Activated CD8-positive, alpha-beta memory T cell treated with anti-CD3 and anti-CD28 coated beads for 36 hours (primary cell): ENCODE results near the gene AMBRA1. TPM values are rescaled to one million over a fixed set of nuclear protein-coding genes. Genes with fewer than 3 reads are reported as not detected.

Experiments
- CTCF ChIA-PET: fragments of 350-600 bp; sonication (Branson Sonifier 250); formaldehyde crosslinking; loops from one replicate; lab custom pipeline; 2021; ENCODE audit warnings: antibody characterized with exemption; lab: Charles Lee
- POLR2A ChIA-PET: fragments of 350-600 bp; sonication (Branson Sonifier 250); formaldehyde crosslinking; loops from one replicate; lab custom pipeline; 2021; ENCODE audit warnings: antibody characterized with exemption; lab: Charles Lee
- total RNA-seq, 2 experiments: library from RNA; stranded (reverse); gene quantifications; one replicate each; pipeline ENCODE4 v1.2.3, GENCODE V29; 2021

Gene AMBRA1
- total RNA-seq, 2 experiments from 2014 or later, result 28.7 to 28.9 TPM

DNA sequence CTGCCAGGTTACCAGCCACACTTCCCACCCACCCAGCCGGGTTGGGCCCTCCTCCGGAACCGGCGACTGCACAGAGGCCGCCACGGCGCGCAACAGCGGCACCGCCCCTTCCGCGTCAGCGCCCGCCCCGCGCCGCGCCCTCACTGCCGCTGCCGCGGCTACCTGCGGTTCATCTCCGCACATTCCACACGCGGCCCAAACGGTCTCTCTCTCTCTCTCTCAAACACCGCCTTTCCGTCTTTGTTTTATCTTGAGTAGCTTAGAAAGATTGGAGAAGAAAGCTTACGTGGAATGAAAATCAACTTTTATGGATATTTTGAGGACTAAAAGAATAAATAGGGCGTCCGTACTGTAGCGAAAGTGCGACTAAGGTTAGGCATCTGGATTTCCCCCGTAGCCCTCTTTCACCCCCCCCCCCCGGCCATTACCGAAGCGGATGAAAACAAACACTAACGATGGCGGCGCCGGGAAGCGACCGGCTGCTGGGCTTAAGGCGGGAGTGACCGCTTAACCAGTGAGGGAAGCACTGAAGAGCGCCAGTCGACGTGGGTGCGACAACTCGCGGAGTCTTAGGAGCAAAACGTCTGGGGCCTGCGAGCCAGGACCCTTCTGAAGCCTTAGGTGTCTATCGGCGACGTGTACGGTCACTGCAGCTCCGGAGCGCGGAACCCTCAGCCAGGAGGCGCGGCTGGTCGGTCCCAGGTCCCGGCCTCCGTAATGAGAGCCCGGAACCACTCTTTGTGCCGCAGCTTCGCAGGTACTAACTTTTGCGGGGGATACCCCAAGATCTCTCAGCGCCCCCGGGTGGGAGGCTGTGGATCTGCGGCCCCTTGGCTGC lies 23.5 kb upstream of the AMBRA1 start, which contains the start of the genes ATG13 and HARBI1:
TSS of gene ATG13 (plus strand) at position 420 of the 838 bp plus-strand sequence. CDS start 26,739 bp downstream, outside the sequence.
TSS of gene HARBI1 (minus strand) at position 94 of the 838 bp plus-strand sequence. CDS start 990 bp downstream, outside the sequence.
- POLR2A ChIA-PET, result interaction anchor here (0.7 to 1.0 kb wide), 3 partner anchors 53 to 156 kb away, joined by 3 to 11 read pairs (median 4); no protein-coding TSS in a partner anchor
- CTCF ChIA-PET, result interaction anchor here (0.6 to 1.8 kb wide), 11 partner anchors 14 to 652 kb away, joined by 3 to 8 read pairs (median 3); partner anchors contain the start of gene MADD

DNA sequence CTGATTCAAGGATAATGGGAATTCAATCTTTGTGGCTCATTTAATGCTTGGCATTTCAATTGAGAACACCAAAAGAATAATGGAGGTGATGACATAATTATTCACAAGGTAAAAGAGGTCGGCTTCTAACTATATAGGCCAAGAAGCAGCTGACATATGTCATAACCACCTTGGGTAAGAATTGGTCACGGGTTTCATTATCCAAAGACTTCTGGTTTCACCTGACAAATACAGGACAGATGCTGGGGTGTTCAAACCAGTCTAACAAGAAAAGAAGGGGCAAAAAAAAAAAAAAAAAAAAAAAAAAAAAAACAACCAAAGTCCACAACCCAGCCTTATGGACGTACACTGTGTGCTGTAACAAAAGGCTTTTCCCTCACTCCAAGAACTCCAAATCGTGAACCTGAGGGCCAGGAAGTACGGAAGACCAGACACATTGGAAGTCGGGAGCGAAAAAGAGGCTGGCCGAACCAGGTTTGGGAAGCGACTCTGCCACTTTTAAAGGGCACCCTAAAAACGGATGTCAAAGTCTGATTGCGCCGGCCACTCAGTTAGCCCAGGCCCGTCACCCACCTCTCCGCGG lies 22.8 kb upstream of the AMBRA1 start:
- POLR2A ChIA-PET, result interaction anchor here (0.7 to 1.7 kb wide), 2 partner anchors 23 to 126 kb away, joined by 4 to 11 read pairs; partner anchors contain the start of gene AMBRA1

DNA sequence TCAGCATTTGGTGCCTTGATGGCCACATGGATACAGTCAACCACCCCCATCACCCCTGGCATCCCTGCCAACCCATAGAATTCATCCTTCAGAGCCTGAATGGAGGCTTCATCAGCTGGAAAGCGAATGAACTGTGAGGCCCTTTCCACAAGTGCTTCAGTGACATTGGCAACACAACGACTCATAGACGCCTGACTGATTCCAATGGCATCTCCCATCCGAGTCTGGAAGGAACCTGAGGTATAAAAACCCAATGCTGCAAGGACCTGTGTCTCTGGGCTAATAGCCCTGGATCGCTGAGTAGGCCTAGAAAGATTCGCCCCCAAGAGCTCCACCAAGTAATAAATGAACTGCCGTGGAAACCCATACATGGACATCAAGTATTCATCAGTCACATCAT lies 21.9 kb upstream of the AMBRA1 start:
- POLR2A ChIA-PET, result interaction anchor here (0.6 to 1.7 kb wide), 2 partner anchors 22 to 41 kb away, joined by 4 to 6 read pairs; partner anchors contain the start of gene AMBRA1

More for the DNA sequence above, 22.8 kb upstream of the AMBRA1 start:
- CTCF ChIA-PET, result interaction anchor here (0.6 to 1.3 kb wide), 6 partner anchors 25 to 653 kb away, joined by 3 to 8 read pairs (median 4); partner anchors contain the start of gene MADD

DNA sequence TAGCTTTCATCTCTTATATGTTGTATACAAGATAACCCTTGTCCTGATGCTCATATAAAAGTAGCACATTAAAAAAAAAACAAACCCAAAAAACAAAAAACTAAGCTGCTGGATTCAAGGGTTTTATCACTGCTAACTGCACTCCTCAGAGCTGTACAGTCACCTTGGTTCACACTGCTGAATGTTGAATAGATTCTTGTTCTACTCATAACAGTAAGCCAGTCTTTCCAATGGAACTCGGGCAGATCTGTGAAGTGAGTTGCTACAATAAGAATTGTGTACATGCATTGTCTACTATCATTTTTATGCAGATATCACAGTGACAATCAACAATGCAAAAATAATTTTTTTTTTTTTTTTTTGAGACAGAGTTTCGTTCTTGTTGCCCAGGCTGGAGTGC lies 18.5 kb upstream of the AMBRA1 start:
- ChIA-PET CTCF (interaction anchor here (0.7 kb wide), 1 partner anchor 70 kb away, joined by 3 read pairs; no protein-coding TSS in a partner anchor), POLR2A (no interaction called here)

More for the DNA sequence above, 21.9 kb upstream of the AMBRA1 start:
- CTCF ChIA-PET, result interaction anchor here (1.1 kb wide), 1 partner anchor 87 kb away, joined by 3 read pairs; no protein-coding TSS in a partner anchor

- POLR2A ChIA-PET, result no interaction called here
- CTCF ChIA-PET, result interaction anchor here (0.7 kb wide), 1 partner anchor 70 kb away, joined by 3 read pairs; no protein-coding TSS in a partner anchor
These were observed 17.9 kb upstream of the AMBRA1 start for GRCh38 chr11:46611526-46612304.

GRCh38 chr11:46609386-46609785 lies 15.6 kb upstream of the AMBRA1 start:
- ChIA-PET POLR2A (interaction anchor here (0.7 kb wide), 1 partner anchor 763 kb away, joined by 9 read pairs; no protein-coding TSS in a partner anchor), CTCF (interaction anchor here (0.7 kb wide), 1 partner anchor 327 kb away, joined by 3 read pairs; no protein-coding TSS in a partner anchor)

DNA sequence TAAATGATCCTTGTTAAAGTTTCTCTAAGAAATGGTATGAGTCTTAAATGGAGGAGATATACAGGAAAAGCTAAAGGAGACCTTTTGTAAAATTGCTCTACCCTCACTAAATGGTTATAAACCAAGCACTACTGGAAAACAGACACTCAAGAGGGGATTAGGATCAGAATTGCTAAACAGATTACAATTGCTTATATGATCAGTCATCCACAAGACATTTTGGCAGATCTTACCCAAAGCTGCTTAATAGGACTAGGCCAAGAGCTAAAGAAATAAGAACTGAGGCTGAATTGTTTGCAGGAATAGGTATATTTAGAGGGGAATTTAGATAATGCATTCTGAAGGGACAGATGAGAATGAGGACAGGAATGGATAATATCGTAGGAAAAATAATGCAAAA lies 13.7 kb upstream of the AMBRA1 start:
- POLR2A ChIA-PET, result interaction anchor here (0.5 to 0.7 kb wide), 2 partner anchors 15 to 100 kb away, joined by 3 to 6 read pairs; no protein-coding TSS in a partner anchor
- CTCF ChIA-PET, result no interaction called here

GRCh38 chr11:46604796-46605195 lies 11.0 kb upstream of the AMBRA1 start:
- ChIA-PET CTCF (interaction anchor here (0.7 kb wide), 1 partner anchor 48 kb away, joined by 3 read pairs; no protein-coding TSS in a partner anchor), POLR2A (no interaction called here)

DNA sequence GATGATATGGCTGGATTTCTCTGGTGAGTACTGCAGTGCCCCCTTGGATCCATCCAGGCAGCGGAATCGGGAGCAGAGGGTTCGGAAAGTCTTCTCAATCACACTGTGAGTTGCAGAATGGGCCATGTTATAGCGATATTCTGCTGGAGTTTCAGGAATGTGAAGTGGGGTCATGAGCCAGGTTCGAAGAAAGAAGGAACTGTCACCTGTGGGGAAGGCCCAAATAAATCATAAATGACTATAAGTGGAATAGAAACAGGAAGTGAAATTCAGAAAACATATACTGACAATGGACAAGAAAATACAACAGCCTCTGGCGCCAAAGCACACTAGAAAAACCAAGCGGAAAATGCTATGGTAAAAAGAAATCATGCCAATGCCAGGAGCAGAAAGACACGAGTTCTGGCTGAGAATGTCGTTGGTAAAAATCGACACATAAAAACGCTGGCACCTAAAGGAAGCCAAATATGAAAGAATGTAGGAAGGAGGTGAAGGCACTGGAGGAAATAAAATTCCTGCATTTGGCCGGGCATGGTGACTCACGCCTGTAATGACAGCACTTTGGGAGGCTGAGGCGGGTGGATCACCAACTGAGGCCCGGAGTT lies 10.0 kb upstream of the AMBRA1 start:
- CTCF ChIA-PET, result no interaction called here
- POLR2A ChIA-PET, result no interaction called here

- ChIA-PET CTCF (no interaction called here), POLR2A (no interaction called here)
These were observed 7.3 kb upstream of the AMBRA1 start for GRCh38 chr11:46601129-46601528.

DNA sequence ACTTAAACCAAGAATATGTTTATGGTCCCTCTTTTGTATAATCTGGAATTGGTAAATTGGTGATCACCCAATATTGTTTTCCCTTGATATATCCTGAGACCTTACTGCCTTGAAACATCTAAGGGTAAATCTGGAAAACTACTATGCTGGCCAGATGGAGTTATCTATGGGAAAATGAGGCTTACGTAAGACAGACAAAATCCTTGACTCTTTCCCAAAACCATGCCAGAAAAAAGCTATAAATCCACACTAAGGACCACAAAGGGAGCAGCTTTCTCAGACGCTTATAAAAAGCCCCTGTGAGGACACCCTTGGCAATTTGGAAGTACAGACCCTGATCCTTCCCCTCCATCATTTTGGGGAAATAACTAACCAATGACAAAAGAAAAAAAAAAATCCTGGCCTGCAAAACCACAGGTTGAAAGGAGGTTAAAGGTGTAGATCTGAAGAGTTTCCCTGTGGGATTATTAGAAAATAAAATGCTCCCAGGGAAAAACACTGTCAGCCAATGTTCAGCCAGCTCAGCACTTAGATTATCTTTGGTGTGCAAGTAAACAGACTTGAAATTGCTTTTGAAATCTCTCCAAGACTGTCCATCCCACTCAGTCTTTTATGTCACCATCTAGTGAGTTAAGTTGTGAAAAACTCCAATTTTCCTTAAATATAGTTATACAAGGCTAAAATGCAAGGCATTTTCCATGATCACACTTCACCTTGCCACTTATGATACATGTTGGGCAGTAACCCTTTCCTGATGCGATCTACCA lies 6.6 kb upstream of the AMBRA1 start:
- ChIA-PET CTCF (interaction anchor here (1.0 kb wide), 1 partner anchor 25 kb away, joined by 3 read pairs; no protein-coding TSS in a partner anchor), POLR2A (no interaction called here)

DNA sequence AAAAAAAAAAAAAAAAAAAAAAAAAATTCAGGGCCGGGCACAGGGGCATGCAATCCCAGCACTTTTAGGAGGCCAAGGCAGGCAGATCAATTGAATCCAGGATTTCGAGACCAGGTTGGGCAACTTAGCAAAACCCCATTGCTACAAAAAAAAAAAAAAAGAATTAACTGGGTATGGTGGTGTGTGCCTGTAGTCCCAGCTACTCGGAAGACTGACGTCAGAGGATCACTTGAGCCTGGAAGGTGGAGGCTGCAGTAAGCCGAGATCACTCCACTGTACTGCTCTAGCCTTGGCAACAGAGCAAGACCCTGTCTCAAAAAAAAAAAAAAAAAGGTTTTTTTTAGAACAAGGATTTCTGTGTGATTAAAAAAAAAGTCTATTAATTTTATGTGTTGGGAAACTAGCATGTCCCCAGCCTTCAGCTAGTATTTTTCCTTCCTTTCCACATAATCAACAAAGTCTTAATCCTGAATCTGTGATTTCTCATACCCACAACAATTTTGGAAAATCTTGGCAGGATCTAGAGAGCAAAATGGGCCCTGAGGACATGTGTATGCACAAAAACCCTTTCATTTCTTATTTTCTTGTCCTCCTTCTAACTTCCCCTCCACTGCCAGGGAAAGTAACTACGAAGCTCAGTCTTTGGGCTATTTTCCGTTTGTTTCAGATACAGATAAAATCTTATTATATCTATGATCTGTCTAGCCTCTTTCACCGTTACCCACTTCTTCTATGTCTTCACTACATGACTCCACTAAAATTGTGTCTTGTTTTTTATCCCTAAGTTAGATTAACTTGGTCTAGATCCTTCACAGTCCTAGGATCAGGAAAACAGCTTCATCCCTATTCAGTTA lies 5.7 kb upstream of the AMBRA1 start:
- ChIA-PET POLR2A (interaction anchor here (0.7 kb wide), 1 partner anchor 29 kb away, joined by 7 read pairs; no protein-coding TSS in a partner anchor), CTCF (interaction anchor here (0.7 to 1.0 kb wide), 2 partner anchors 24 to 121 kb away, joined by 3 to 4 read pairs; no protein-coding TSS in a partner anchor)

DNA sequence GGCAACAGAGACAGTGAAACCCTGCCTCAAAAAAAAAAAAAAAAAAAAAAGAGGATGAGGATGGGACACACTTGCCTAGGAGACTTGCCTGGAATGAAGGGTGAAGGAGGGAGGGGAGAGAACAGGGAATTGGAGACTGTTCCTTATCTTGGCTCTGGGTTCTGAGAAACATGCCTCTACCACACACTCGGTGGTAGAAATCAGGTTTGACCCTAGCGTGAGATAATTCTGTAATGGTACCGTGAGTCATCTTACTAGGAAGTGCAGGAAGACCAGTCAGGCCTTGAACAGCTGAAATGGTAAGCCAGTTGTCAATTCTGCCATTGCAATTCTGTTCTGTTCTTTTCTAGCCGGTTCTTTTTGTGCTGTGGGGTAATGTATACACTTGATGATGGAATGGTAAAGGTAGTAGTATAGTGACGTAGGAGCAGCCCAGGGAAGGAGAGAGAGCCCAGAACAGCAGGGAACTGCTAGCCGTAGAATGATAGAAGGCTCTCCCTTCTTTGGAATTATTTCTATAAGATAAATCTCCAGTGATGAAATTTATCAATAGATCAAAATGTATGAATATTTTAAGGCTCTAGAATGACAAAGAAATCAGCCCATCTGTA lies 3.9 kb upstream of the AMBRA1 start:
- ChIA-PET CTCF (interaction anchor here (0.7 kb wide), 1 partner anchor 16 kb away, joined by 4 read pairs; no protein-coding TSS in a partner anchor), POLR2A (no interaction called here)

- CTCF ChIA-PET, result no interaction called here
- POLR2A ChIA-PET, result no interaction called here
These were observed 3.3 kb upstream of the AMBRA1 start for GRCh38 chr11:46597155-46597554.

GRCh38 chr11:46594785-46595184 lies 962 bp upstream of the AMBRA1 start:
- POLR2A ChIA-PET, result interaction anchor here (0.7 kb wide), 1 partner anchor 233 kb away, joined by 6 read pairs; no protein-coding TSS in a partner anchor
- CTCF ChIA-PET, result no interaction called here

DNA sequence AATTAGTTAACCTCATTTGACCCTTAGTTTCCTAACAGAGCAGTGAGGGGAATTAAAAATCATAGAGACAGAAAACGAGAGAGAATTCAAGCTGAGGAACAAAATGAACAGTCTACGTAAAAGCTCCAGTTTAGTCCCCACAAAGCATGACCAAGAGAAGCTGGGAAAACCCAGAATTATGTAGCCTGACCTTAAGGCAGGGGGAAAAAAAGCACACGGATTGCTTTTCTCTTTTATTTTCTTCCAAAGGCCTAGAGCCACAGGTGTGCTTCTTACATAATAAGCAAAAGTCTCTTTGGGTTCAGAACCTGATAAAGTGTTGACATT lies 514 bp upstream of the AMBRA1 start:
- ChIA-PET POLR2A (interaction anchor here (0.6 to 1.4 kb wide), 5 partner anchors 13 to 705 kb away, joined by 3 to 6 read pairs (median 4); no protein-coding TSS in a partner anchor), CTCF (interaction anchor here (1.0 to 1.3 kb wide), 2 partner anchors 24 to 32 kb away, joined by 3 read pairs; no protein-coding TSS in a partner anchor)
